Measurements from ENCODE around the gene GNG12. TPM values are rescaled to one million over a fixed set of nuclear protein-coding genes. Genes with fewer than 3 reads are reported as not detected.

GNG12 gene
- total and polyA plus RNA-seq, 2 experiments from 2014 or later = 265 to 309 TPM

DNA sequence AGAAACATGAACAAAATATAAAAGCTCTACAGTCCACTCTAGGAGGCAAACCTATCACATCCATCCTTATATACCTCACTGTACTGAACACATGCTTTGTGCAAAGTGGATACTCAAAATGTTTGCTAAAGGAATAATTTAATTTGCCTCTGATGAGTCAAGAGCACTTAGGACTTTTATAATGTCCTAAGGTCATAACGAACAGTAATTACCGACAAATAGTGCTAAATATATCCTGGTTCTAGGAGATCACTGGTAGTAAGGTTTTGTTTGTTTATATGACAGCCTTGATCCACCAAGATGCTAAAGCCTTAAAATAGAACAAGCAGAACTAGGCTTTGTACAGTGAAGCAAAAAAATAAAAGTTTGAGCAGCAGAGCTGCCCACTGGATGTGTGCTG, 77.6 kb downstream of the GNG12 start:
- Histone ChIP-seq H3K9ac (no peak overlapping the region), H3K9me2 (ENCODE audit: insufficient read depth) (no peaks in the 10 kb centered on the region), H3K4me1 (ENCODE audit: insufficient read depth) (peaks cover 42% of the 10 kb centered on the region), H3K4me2 (ENCODE audit: unreplicated experiment) (no peak overlapping the region), H3K36me3 (ENCODE audit: low read depth) (no peaks in the 10 kb centered on the region), H2AFZ (no peak overlapping the region), H3K27me3 (replicated peaks; ENCODE audit: insufficient read depth) (no peaks in the 10 kb centered on the region), H3K4me3 (no peak overlapping the region), H3K27ac (no peak overlapping the region), H4K20me1 (ENCODE audit: insufficient read depth) (no peaks in the 10 kb centered on the region), H3K9me3 (ENCODE audit: low read depth) (no peaks in the 10 kb centered on the region), H3K79me2 (ENCODE audit: insufficient read depth) (peaks cover 92% of the 10 kb centered on the region), H3F3A (ENCODE audit: insufficient read depth) (peaks cover 35% of the 10 kb centered on the region)
- 91 to 93% methylated on average over 2 of the region's 2 CpGs for WGBS, 2 experiments (ENCODE audit: low coverage in 1 of 2, low lambda C conversion rate in 2 of 2, missing lambda C conversion rate in 2 of 2)
- TF ChIP-seq EZH2 (IDR thresholded peaks at IDR 0.05; ENCODE audit: insufficient read depth, poor library complexity, severe bottlenecking) (no peak), EZH2phosphoT487 (IDR thresholded peaks at IDR 0.05; ENCODE audit: insufficient read depth, low read depth) (no peak)
- no peak for DNase-seq
- in situ Hi-C loops (cut with MboI) = loop anchor here (10.0 kb wide), 2 partner anchors 71 to 201 kb away; partner anchors contain the start of gene GADD45A

DNA sequence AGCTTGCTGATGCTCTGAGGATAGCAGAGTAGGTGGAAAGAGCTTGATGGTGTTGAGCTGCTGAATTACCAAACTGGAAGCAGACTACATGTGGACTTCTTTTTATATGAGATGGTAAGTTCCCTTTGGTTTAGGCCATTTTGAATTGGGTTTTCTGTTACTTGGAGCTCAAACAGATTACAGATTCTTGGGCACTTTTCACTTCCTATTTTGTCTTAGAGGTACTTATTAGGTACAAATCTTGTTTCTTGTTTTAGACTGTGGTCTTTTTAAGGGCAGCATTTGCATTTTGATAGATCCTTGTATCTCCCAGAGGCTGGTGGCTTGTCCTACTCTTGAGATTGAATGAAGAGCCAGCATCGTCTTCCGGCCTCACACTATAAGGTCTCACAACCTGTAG, 78.1 kb downstream of the GNG12 start:
- no peaks in the 10 kb centered on the region for H3K9me3 ChIP-seq (ENCODE audit: low read depth)

DNA sequence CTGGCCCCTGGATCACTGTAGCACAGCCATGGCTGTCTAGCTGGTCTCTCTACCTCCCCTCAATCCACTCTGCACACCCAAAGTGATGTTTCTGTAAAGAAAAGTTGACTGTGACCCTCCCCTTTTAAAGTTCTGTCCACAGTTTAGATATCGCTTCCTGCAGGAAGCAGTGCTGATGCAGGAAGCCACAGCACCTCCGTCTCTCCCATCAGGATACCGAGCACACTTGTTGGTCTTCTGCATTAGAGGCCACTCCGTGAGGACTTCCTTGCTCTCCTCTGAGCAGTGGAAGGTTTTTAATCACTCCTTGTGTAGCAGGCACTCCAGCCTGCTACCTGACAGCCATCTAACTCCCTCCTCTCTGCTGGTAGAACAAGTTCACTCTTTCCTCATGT, 78.7 kb downstream of the GNG12 start:
- Histone ChIP-seq H3K27me3 (replicated peaks; ENCODE audit: insufficient read depth) (no peaks in the 10 kb centered on the region), H3K4me2 (ENCODE audit: unreplicated experiment) (no peak overlapping the region), H3K79me2 (ENCODE audit: insufficient read depth) (peaks cover 93% of the 10 kb centered on the region), H3F3A (ENCODE audit: insufficient read depth) (peaks cover 36% of the 10 kb centered on the region), H3K9ac (no peak overlapping the region), H3K9me2 (ENCODE audit: insufficient read depth) (no peaks in the 10 kb centered on the region), H3K4me3 (no peak overlapping the region), H3K27ac (no peak overlapping the region), H3K36me3 (ENCODE audit: low read depth) (no peaks in the 10 kb centered on the region), H4K20me1 (ENCODE audit: insufficient read depth) (no peaks in the 10 kb centered on the region), H3K4me1 (ENCODE audit: insufficient read depth) (peaks cover 42% of the 10 kb centered on the region), H3K9me3 (ENCODE audit: low read depth) (no peaks in the 10 kb centered on the region), H2AFZ (no peak overlapping the region)
- TF ChIP-seq EZH2 (IDR thresholded peaks at IDR 0.05; ENCODE audit: insufficient read depth, poor library complexity, severe bottlenecking) (no peak), EZH2phosphoT487 (IDR thresholded peaks at IDR 0.05; ENCODE audit: insufficient read depth, low read depth) (no peak)
- in situ Hi-C loops (cut with MboI) = loop anchor here (10.0 kb wide), 2 partner anchors 70 to 200 kb away; partner anchors contain the start of gene GADD45A
- 99% methylated on average over 4 of the region's 4 CpGs for WGBS, 2 experiments (ENCODE audit: low coverage in 1 of 2, low lambda C conversion rate in 2 of 2, missing lambda C conversion rate in 2 of 2)
- DNase-seq = no peak

More for the DNA sequence above, 78.1 kb downstream of the GNG12 start:
- WGBS, 2 experiments (ENCODE audit: low coverage in 1 of 2, low lambda C conversion rate in 2 of 2, missing lambda C conversion rate in 2 of 2) = 95 to 100% methylated on average over 2 of the region's 2 CpGs
- no peaks in the 10 kb centered on the region for H3K36me3 ChIP-seq (ENCODE audit: low read depth)
- no peaks in the 10 kb centered on the region for H3K9me2 ChIP-seq (ENCODE audit: insufficient read depth)
- TF ChIP-seq EZH2phosphoT487 (IDR thresholded peaks at IDR 0.05; ENCODE audit: insufficient read depth, low read depth) (no peak), EZH2 (IDR thresholded peaks at IDR 0.05; ENCODE audit: insufficient read depth, poor library complexity, severe bottlenecking) (no peak)
- H3K27me3 ChIP-seq (replicated peaks; ENCODE audit: insufficient read depth) = no peaks in the 10 kb centered on the region
- H3K4me1 ChIP-seq (ENCODE audit: insufficient read depth) = peaks cover 42% of the 10 kb centered on the region
- no peak overlapping the region for H3K4me2 ChIP-seq (ENCODE audit: unreplicated experiment)
- no peak overlapping the region for H2AFZ ChIP-seq
- H3K27ac ChIP-seq = no peak overlapping the region
- in situ Hi-C loops (cut with MboI) = loop anchor here (10.0 kb wide), 2 partner anchors 70 to 200 kb away; partner anchors contain the start of gene GADD45A
- H4K20me1 ChIP-seq (ENCODE audit: insufficient read depth) = no peaks in the 10 kb centered on the region
- peaks cover 36% of the 10 kb centered on the region for H3F3A ChIP-seq (ENCODE audit: insufficient read depth)
- H3K9ac ChIP-seq = no peak overlapping the region
- H3K4me3 ChIP-seq = no peak overlapping the region
- no peak for DNase-seq
- peaks cover 92% of the 10 kb centered on the region for H3K79me2 ChIP-seq (ENCODE audit: insufficient read depth)

DNA sequence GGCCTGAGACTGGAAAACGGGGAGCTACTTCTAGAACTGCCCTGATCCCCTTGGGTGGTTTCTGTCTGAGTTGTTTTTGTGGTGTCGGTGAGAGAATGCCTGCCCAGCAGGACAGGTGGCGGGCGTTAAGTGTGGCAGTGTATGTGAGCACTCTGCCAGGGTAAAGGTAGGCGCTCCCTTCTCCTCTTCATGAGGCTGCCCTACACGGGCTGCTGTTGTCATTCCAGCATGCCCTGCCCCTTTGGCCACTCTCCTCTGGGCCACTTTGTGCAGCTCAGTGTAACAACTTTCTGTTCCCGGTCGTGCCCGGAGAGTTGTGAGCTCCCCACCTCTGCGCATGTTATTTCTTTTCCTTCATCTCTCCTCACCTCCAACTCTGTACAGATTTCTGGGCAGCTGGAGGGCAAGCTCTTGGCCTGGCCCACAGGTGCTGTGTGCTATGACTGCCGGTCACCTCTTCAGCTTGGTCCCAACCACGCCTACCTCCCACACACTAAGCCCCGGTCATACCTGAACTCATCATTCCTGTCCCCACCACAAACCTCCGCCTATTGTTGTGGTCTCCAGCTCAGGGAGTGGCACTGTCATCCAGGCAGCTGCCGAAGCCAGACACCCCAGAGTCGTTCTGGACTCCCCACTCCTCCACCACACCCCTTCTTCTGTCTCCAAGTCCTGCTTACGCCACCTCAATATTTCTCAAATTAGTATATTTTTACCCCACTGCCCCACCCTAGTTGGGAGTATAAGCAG, 79.3 kb downstream of the GNG12 start:
- H3K27ac ChIP-seq = no peak overlapping the region
- in situ Hi-C loops (cut with MboI) = loop anchor here (10.0 kb wide), 2 partner anchors 69 to 199 kb away; partner anchors contain the start of gene GADD45A
- 90 to 92% methylated on average over 17 of the region's 17 CpGs for WGBS, 2 experiments (ENCODE audit: low coverage in 1 of 2, low lambda C conversion rate in 2 of 2, missing lambda C conversion rate in 2 of 2)

More for the DNA sequence above, 79.3 kb downstream of the GNG12 start:
- peaks cover 36% of the 10 kb centered on the region for H3F3A ChIP-seq (ENCODE audit: insufficient read depth)
- no peaks in the 10 kb centered on the region for H3K9me3 ChIP-seq (ENCODE audit: low read depth)
- H3K27me3 ChIP-seq (replicated peaks; ENCODE audit: insufficient read depth) = no peaks in the 10 kb centered on the region
- H3K4me1 ChIP-seq (ENCODE audit: insufficient read depth) = peaks cover 42% of the 10 kb centered on the region
- H3K9ac ChIP-seq = no peak overlapping the region
- H3K79me2 ChIP-seq (ENCODE audit: insufficient read depth) = peaks cover 90% of the 10 kb centered on the region
- H3K36me3 ChIP-seq (ENCODE audit: low read depth) = no peaks in the 10 kb centered on the region
- no peaks in the 10 kb centered on the region for H3K9me2 ChIP-seq (ENCODE audit: insufficient read depth)
- H3K4me3 ChIP-seq = no peak overlapping the region
- no peak overlapping the region for H2AFZ ChIP-seq
- TF ChIP-seq EZH2phosphoT487 (IDR thresholded peaks at IDR 0.05; ENCODE audit: insufficient read depth, low read depth) = no peak
- TF ChIP-seq EZH2 (IDR thresholded peaks at IDR 0.05; ENCODE audit: insufficient read depth, poor library complexity, severe bottlenecking) = no peak
- no peak for DNase-seq
- H4K20me1 ChIP-seq (ENCODE audit: insufficient read depth) = no peaks in the 10 kb centered on the region
- H3K4me2 ChIP-seq (ENCODE audit: unreplicated experiment) = no peak overlapping the region
